ENCODE results near the gene EPHB1.
"Not testable (repeated sequence)": the region's sequence is repeated elsewhere in the genome, so short reads cannot be mapped to it uniquely, and the experiment has no call there.

The EPHB1 gene

GRCh38 chr3:135215516-135215915 is 420.5 kb downstream of the EPHB1 start:
- DNase-seq (ENCODE audit: low read depth in 2 of 2) = no peak

GRCh38 chr3:135216659-135217058 is 421.6 kb downstream of the EPHB1 start:
- DNase-seq (ENCODE audit: low read depth in 2 of 2) = no peak

- no peak for DNase-seq (ENCODE audit: low read depth in 2 of 2)
These were observed 422.7 kb downstream of the EPHB1 start for GRCh38 chr3:135217730-135218129.

GRCh38 chr3:135218304-135218703 is 423.2 kb downstream of the EPHB1 start:
- no peak for DNase-seq (ENCODE audit: low read depth in 2 of 2)

DNA sequence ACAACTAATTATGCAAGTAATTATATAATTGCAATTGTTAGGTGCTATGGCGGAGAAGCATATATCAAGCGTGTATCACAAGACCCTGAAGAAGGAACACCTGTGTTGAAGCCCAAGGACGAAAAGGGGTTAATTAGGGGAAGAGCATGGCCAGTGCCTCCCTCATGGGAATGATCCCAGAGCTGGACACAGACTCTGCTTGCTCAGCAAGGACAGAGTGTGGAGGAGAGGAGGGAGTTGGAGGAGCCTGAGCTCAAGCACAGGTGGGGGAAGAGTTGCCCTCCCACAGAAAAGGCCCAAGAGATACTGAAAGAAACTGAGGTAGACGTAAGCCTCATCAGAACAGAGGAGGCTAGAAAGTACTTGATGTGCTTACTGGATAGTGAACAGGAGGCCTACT is 423.7 kb downstream of the EPHB1 start:
- no peak for DNase-seq (ENCODE audit: low read depth in 2 of 2)

- no peak for DNase-seq (ENCODE audit: low read depth in 2 of 2)
These were observed 429.8 kb downstream of the EPHB1 start for GRCh38 chr3:135224815-135225362.

- DNase-seq (ENCODE audit: low read depth in 2 of 2) = no peak
These were observed 431.0 kb downstream of the EPHB1 start for GRCh38 chr3:135226057-135226456.

GRCh38 chr3:135228201-135228600 is 433.1 kb downstream of the EPHB1 start:
- no peak for DNase-seq (ENCODE audit: low read depth in 2 of 2)

GRCh38 chr3:135229018-135229495 is 434.0 kb downstream of the EPHB1 start:
- DNase-seq (ENCODE audit: low read depth in 2 of 2) = no peak

DNA sequence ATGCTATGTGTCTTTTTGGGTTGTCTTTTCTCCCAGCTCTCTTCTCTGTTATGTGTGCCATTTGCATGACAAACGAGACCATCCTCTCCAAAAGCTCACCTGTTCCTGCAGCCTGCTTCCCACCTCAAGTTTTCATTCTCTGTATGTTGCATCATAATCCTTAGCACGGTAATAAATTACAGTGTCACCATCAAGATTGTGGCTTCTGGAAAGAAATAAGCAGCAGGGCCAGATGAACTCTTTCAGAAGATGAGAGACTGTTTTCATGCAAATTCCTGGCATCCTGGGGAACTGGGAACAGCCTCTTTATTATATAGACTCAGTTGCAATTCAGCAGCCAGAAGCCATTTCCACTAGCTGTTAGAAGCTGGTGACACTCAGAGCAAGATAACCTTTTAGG is 436.7 kb downstream of the EPHB1 start:
- no peak for DNase-seq (ENCODE audit: low read depth in 2 of 2)

DNA sequence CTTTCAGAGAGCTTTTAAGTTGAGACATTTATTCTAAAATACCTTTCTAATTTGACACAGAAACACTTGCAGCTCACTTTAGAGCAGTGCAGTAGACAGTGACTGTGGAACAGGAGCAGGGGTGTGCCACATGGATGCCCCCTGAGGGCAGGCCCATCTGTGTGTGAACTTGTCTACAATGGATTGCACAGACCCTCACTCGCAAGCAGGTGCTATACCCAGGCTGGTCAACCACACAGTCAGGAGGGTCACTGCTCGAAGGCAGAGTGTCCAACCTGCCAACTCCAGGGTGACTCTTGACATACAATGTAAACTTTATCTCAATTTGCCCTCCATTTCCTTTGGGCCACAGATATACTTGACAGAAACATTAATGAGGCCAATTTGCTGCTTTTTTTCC is 437.2 kb downstream of the EPHB1 start:
- DNase-seq (ENCODE audit: low read depth in 2 of 2) = no peak

DNA sequence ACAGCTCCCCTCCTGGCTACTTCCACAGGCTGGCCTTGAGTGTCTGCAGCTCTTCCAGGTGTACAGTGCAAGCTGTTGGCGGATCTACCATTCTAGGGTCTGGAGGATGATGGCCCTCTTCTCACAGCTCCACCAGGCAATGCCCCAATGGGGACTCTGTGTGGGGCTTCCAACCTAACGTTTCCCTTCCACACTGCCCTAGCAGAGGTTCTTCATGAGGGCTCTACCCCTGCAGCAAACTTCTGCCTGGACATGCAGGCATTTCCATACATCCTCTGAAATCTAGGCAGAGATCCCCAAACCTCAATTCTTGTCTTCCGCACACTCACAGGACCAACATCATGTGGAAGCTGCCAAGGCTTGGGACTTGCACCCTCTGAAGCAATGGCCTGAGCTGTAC is 438.4 kb downstream of the EPHB1 start:
- DNase-seq (ENCODE audit: low read depth in 2 of 2) = not testable (repeated sequence)

DNA sequence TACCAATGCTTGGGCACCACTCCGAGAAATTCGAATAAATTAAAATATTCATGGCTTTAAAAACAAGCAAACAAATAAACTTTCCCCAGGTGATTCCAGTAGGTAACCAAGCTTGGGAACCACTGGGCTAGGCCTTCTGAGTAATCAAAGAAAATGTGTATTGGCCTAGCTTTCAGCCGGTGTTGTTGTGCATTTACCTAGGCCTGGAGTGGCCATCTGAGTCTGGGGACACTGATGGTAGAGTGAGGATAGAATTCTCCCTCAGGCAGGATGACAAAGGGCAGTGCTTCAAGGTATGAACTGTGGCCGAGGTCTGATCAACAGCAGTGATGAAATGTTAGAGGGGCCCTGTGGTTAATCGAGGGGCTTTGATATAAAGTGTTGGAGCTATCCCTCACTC is 440.5 kb downstream of the EPHB1 start:
- DNase-seq (ENCODE audit: low read depth in 2 of 2) = no peak

- DNase-seq (ENCODE audit: low read depth in 2 of 2) = no peak
These were observed 442.5 kb downstream of the EPHB1 start for GRCh38 chr3:135237371-135238143.

GRCh38 chr3:135238236-135238830 is 443.3 kb downstream of the EPHB1 start:
- no peak for DNase-seq (ENCODE audit: low read depth in 2 of 2)

DNA sequence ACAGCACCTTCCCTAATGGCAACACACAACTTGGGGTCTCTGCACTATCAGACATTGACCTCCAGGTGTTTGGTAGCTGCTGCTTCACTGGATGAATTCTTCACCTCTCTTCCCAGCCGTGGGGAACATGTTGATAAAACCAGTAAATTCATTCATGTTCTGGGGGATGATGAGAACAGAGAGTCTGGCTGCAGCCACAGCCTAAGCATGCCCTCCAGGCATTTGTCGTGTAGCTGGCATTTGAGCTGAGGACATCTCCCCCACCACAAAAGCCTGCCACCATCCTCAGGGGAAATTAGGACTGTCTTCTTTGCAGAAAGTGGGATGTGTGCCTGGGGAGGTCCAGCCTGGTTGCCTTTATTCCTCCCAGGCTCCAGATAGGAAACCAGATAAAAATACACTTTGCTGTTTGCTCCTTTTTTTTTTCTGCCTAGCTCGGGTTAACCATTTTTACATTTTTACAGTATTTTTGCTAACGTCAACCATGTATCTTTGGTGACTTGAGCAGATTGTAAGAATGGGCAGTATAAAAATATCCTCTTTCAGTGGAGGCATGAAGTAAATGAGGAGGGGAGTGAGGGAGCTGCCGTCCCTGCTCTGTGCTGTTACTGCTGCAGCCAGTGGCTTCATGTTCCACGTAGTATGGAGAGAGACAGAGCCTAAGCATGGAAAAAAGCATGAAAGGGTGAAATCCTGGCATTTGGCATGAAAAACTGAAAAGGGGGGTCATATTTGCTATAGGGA is 444.0 kb downstream of the EPHB1 start:
- DNase-seq (ENCODE audit: low read depth in 2 of 2) = no peak

DNA sequence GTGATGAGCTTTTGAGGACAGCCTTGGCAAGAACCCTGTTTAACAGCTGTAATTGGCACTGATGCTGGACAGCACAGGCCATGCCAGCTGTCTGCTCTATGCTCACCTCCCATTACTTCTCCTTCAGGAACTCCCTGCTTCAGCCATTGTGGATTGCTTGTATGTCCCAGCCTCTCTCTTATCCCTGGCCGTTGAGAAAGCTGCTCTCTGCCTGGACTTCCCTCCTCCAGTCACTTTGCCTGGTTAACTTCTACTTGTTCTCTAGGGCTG is 444.5 kb downstream of the EPHB1 start:
- no peak for DNase-seq (ENCODE audit: low read depth in 2 of 2)

DNA sequence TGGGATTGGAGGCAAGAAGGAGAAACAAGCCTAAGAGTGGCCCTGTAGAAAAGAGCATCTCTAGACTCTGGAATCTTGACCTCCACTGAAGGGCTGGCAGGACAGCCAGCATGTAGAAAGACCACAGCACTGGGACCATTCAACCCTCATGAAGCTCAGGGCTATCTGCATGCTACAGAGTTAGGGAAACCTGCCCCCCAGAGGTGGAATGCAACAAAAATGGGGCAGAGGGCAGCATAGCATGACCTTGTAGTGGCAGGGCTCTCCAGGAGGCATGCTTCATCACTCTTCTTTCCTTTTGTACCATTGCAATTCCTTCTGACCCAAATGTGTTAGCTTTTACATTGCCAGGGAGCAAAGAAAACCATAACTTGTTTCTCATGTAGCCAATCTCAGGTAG is 445.4 kb downstream of the EPHB1 start:
- no peak for DNase-seq (ENCODE audit: low read depth in 2 of 2)

DNA sequence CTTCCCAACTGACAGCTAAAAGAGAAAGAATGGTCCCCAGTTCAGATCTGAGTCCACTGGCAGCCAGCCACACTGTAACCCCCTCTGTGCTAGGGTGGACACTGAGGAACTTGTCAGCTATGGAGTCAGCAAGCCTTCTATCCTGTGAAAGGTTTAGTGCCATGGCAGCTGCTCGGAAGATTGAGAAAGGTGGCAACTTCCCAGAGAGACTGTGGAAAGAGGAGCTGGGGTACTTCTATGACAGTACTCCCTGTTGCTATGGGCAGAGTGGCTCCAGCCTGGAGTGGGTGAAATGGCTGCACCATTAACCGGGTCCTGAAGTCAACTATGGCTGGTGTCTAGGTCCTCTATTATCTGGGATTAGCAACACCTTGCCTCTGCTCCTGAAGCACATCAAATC is 447.2 kb downstream of the EPHB1 start:
- DNase-seq (ENCODE audit: low read depth in 2 of 2) = no peak

- no peak for DNase-seq (ENCODE audit: low read depth in 2 of 2)
These were observed 448.6 kb downstream of the EPHB1 start for GRCh38 chr3:135243616-135244015.

GRCh38 chr3:135246027-135246426 is 451.0 kb downstream of the EPHB1 start:
- no peak for DNase-seq (ENCODE audit: low read depth in 2 of 2)

DNA sequence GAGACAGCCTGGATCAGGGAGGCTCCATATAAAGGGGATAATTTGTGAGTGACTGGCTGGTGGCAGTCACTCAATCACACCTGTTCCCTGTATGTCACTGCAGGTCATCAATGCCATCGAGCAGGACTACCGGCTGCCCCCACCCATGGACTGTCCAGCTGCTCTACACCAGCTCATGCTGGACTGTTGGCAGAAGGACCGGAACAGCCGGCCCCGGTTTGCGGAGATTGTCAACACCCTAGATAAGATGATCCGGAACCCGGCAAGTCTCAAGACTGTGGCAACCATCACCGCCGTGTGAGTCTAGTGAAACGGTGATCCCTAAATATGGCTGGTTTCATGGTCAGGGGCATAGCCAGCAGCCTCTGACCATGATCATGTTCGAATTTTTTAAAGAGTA is 453.2 kb downstream of the EPHB1 start:
- no peak for DNase-seq (ENCODE audit: low read depth in 2 of 2)

GRCh38 chr3:135249186-135249585 is 454.1 kb downstream of the EPHB1 start:
- DNase-seq (ENCODE audit: low read depth in 2 of 2) = no peak

Measured in stimulated activated CD4-positive, alpha-beta T cell treated with anti-CD3 and anti-CD28 coated beads, Interleukin-1b, Interleukin-23, amount 100 ng/mL, for 4 hours (primary cell).